CD4-positive, CD25-positive, alpha-beta regulatory T cell (primary cell): Measurements from ENCODE around the gene NT5M. TPM values are rescaled to one million over a fixed set of nuclear protein-coding genes. Genes with fewer than 3 reads are reported as not detected.

Source experiments
- ATAC-seq, 2 donors: fragments of 150-1000 bp; cut with Tn5 transposase; one replicate each; pipeline ENCODE4 v1.10.0; 2021; ENCODE audit warnings: low read depth in 2 of 2, moderate number of reproducible peaks in 2 of 2, moderate library complexity in 1 of 2
- DNase-seq, 3 donors: peaks; one replicate each; pipeline versions ENCODE4 v3.0.0 to v3.0.0-alpha.2; 2012 to 2022; ENCODE audit warnings: mixed read lengths in 1 of 3
- H3K27ac ChIP-seq: one replicate; pipeline ENCODE4 v1.7.0; 2013; ENCODE audit warnings: mild to moderate bottlenecking, low read length; ENCODE audit not compliant: insufficient read depth, poor library complexity, severe bottlenecking
- H3K27me3 ChIP-seq: one replicate; pipeline ENCODE4 v1.7.0; 2013; ENCODE audit warnings: low read length; ENCODE audit not compliant: control insufficient read depth, insufficient read depth
- H3K36me3 ChIP-seq: one replicate; pipeline ENCODE4 v1.7.0; 2013; ENCODE audit warnings: mild to moderate bottlenecking, low read length, moderate library complexity; ENCODE audit not compliant: control insufficient read depth, insufficient read depth
- H3K4me1 ChIP-seq: 2 replicates; pipeline ENCODE4 v1.7.0; 2013; ENCODE audit warnings: mild to moderate bottlenecking, low read length; ENCODE audit not compliant: insufficient read depth, control insufficient read depth, poor library complexity, severe bottlenecking
- H3K4me3 ChIP-seq: one replicate; pipeline ENCODE4 v1.7.0; 2013; ENCODE audit warnings: low read depth, mild to moderate bottlenecking, low read length, moderate library complexity
- H3K9me3 ChIP-seq, 2 experiments: 1 replicate in 1 of 2; 2 replicates in 1 of 2; pipeline ENCODE4 v1.7.0; 2013; ENCODE audit warnings: low read length in 2 of 2, mild to moderate bottlenecking in 1 of 2, moderate library complexity in 1 of 2; ENCODE audit not compliant: control insufficient read depth in 2 of 2
- H3K27ac Mint-ChIP-seq, 3 donors: one replicate each; pipeline ENCODE4 v1.8.0; 2020 to 2022; ENCODE audit warnings: mild to moderate bottlenecking in 3 of 3, mixed read lengths in 3 of 3, moderate library complexity in 2 of 3
- H3K27me3 Mint-ChIP-seq: one replicate; pipeline ENCODE4 v1.8.0; 2022; ENCODE audit warnings: mild to moderate bottlenecking, mixed read lengths
- H3K36me3 Mint-ChIP-seq: one replicate; pipeline ENCODE4 v1.8.0; 2020; ENCODE audit warnings: mixed read lengths
- H3K4me1 Mint-ChIP-seq, 4 donors: one replicate each; pipeline ENCODE4 v1.8.0; 2020 to 2022; ENCODE audit warnings: mixed read lengths in 4 of 4, mild to moderate bottlenecking in 1 of 4
- H3K4me3 Mint-ChIP-seq, 4 donors: one replicate each; pipeline ENCODE4 v1.8.0; 2020 to 2022; ENCODE audit warnings: mild to moderate bottlenecking in 4 of 4, mixed read lengths in 4 of 4, moderate library complexity in 3 of 4
- H3K9me3 Mint-ChIP-seq, 7 donors: one replicate each; pipeline ENCODE4 v1.8.0; 2020 to 2022; ENCODE audit warnings: mixed read lengths in 7 of 7, mild to moderate bottlenecking in 3 of 7, moderate library complexity in 2 of 7
- polyA plus RNA-seq, 4 donors: library from polyadenylated mRNA; unstranded; fragments of 300-500 nt; fragmentation: Illumina TruSeq; gene quantifications; one replicate each; pipeline ENCODE4 v1.2.3, GENCODE V29; 2021
- total RNA-seq: library from RNA; stranded (reverse); gene quantifications from one replicate; pipeline ENCODE4 v1.2.3, GENCODE V29; 2022

Gene NT5M
- total and polyA plus RNA-seq, 5 donors from 2014 or later = 0.75 to 3.9 (median 2.0) TPM

DNA sequence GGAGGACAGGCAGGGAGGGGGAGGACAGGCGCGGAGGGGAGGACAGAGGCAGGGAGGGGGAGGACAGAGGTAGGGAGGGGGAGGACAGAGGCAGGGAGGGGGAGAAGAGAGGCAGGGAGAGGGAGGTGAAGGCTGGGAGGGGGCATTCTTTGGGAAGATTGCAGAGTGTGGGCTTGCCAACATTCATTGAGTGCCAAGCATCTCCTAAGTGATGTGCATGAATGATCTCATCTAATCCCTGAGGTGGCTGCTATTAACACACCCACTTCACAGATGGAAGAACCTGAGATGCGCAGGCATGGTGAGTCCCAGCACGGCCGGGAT lies 58.3 kb downstream of the NT5M start:
- Mint-ChIP-seq H3K4me3 (no peak overlapping the region), H3K27ac (no peak overlapping the region), H3K9me3 (peaks cover 0 to 6% (median 2%) of the 10 kb centered on the region in 7 donors), H3K27me3 (peaks cover 27% of the 10 kb centered on the region), H3K36me3 (peaks cover 4% of the 10 kb centered on the region), H3K4me1 (peaks cover 0 to 5% (median 1%) of the 10 kb centered on the region in 4 donors)
- Histone ChIP-seq H3K4me1 (peaks cover 7% of the 10 kb centered on the region), H3K4me3 (no peak overlapping the region), H3K27ac (no peak overlapping the region), H3K27me3 (no peaks in the 10 kb centered on the region), H3K36me3 (no peaks in the 10 kb centered on the region), H3K9me3 (no peaks in the 10 kb centered on the region)
- DNase-seq = no peak
- no peak for ATAC-seq

DNA sequence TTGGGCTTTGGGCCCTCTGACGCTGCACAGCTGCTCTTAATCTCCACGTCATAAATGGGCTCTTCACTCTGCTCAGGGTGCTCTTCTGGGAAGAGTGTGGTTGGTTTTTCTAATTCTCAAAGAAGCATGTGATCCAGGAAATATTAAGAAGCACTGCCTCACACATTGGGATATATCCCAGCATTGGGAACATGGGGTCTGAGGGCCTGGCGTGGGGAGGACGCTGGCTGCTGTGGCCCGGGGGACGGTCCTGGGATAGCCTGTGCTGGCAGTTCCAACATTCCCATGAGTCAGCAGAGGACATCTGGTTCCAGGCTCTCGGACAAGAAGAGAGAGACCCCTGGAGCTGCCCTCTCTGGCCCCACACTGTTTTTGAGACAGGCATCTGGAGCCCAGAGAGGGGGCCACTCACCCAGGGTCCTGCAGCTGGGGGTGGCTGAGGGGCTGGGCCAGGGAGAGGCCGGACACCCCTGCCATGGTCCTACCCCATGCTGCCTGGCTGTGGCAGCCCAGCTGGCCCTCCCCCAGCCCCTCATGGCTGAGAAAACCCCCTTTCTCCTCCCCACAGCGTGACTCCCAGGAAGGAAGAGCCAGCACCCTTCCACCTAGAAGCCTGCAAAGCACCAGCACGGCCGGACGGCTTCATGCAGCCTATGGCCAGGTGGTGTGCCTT lies 58.8 kb downstream of the NT5M start:
- H3K9me3 Mint-ChIP-seq = peaks cover 0 to 6% (median 2%) of the 10 kb centered on the region in 7 donors
- Histone ChIP-seq H3K9me3 (no peaks in the 10 kb centered on the region), H3K27ac (no peak overlapping the region), H3K4me1 (peaks cover 7% of the 10 kb centered on the region), H3K4me3 (no peak overlapping the region), H3K36me3 (no peaks in the 10 kb centered on the region), H3K27me3 (no peaks in the 10 kb centered on the region)
- H3K4me3 Mint-ChIP-seq = no peak overlapping the region
- DNase-seq (no peak), ATAC-seq (no peak)
- H3K27me3 Mint-ChIP-seq = peaks cover 27% of the 10 kb centered on the region
- H3K4me1 Mint-ChIP-seq = peaks cover 0 to 5% (median 1%) of the 10 kb centered on the region in 4 donors
- H3K27ac Mint-ChIP-seq = no peak overlapping the region
- peaks cover 4% of the 10 kb centered on the region for H3K36me3 Mint-ChIP-seq

DNA sequence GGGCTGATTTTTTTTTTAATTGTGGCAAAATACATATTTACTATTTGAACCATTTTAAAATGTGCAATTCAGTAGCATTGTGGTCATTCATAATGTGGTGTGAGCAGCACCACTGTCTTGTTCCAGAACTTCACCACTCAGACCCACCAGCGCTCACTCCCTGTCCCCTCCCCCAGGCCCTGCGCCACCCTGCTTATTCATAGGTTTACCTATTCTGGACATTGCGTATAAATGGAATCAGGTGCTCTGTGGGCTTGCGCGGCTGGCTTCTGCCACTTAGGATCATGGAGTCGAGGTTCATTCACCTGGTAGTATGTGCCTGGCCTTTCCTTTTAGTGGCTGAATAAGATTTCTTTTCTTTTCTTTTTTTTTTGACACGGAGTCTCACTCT lies 59.4 kb downstream of the NT5M start:
- Histone ChIP-seq H3K4me1 (peaks cover 7% of the 10 kb centered on the region), H3K4me3 (no peak overlapping the region), H3K27ac (no peak overlapping the region), H3K36me3 (no peaks in the 10 kb centered on the region), H3K27me3 (no peaks in the 10 kb centered on the region), H3K9me3 (no peaks in the 10 kb centered on the region)
- DNase-seq = no peak
- Mint-ChIP-seq H3K36me3 (peaks cover 4% of the 10 kb centered on the region), H3K27ac (no peak overlapping the region), H3K9me3 (peaks cover 0 to 6% (median 2%) of the 10 kb centered on the region in 7 donors), H3K4me3 (no peak overlapping the region), H3K27me3 (peaks cover 27% of the 10 kb centered on the region), H3K4me1 (peaks cover 0 to 5% (median 1%) of the 10 kb centered on the region in 4 donors)
- ATAC-seq = no peak

DNA sequence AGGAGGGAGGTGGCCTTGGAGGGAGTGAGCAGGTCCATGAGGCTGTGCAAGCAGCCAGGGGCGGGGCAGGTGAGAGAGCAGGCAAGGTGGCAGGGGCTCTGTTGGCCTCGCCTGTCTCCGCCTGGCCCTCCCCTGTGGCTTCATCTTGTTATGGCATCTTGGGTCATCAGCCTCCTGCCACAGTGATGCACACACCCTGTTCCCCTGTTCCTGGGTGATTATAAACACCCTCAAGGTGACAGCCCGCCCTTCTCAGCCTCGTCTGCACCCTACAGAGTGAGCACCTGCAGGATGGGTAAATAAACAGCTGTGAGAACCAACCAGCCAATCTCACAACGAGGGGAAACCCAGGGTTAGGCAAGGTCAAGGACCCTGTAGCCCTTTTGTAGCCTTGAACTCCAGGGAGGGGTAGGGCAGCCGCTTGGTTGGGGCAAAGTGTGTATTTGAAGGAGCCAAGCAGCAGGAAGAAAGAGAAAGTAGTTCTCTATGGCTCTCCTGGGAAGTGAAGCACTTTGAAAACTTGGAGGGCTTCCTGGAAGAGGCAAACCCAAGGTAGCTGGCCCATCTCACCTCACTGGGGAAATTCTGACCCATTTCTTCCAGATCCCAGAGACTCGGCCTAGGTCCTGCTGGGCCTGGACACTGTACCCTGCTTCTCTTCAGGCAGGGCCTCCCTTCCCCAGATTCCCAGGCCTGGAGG lies 60.6 kb downstream of the NT5M start:
- H3K36me3 Mint-ChIP-seq = peaks cover 4% of the 10 kb centered on the region
- no peak overlapping the region for H3K27ac Mint-ChIP-seq
- H3K4me1 Mint-ChIP-seq = peaks cover 0 to 5% (median 1%) of the 10 kb centered on the region in 4 donors
- no peaks in the 10 kb centered on the region for H3K9me3 ChIP-seq
- peak in 1 of 3 donors; percentile 10 for DNase-seq
- H3K36me3 ChIP-seq = no peaks in the 10 kb centered on the region
- H3K4me3 ChIP-seq = no peak overlapping the region
- H3K4me1 ChIP-seq = peaks cover 7% of the 10 kb centered on the region
- no peak overlapping the region for H3K27ac ChIP-seq
- H3K27me3 Mint-ChIP-seq = peaks cover 27% of the 10 kb centered on the region
- peak overlapping the region in 1 of 4 donors; percentile 38 for H3K4me3 Mint-ChIP-seq
- H3K27me3 ChIP-seq = no peaks in the 10 kb centered on the region
- H3K9me3 Mint-ChIP-seq = peaks cover 0 to 6% (median 1%) of the 10 kb centered on the region in 7 donors
- ATAC-seq = peak in 1 of 2 donors; percentile 16

DNA sequence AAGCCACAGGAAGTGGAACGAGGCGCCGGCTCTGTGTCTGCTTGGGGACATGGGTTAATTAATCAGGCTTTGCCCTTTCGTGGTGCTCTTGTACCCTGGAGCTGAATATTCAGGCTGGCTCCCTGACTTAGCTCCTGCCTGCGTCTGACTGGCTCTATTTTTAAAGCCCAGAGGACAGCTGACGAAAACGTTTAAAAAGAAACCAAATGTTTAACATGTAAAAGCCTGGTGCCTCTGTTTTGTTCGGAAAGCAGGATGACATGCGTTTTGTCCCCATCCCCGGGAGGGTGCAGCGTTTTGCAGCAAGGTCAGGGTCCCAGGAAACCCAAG lies 61.1 kb downstream of the NT5M start:
- H3K4me3 ChIP-seq = no peak overlapping the region
- ATAC-seq = no peak
- Mint-ChIP-seq H3K9me3 (peaks cover 0 to 6% (median 1%) of the 10 kb centered on the region in 7 donors), H3K4me3 (no peak overlapping the region), H3K36me3 (peaks cover 4% of the 10 kb centered on the region), H3K4me1 (peaks cover 0 to 5% (median 1%) of the 10 kb centered on the region in 4 donors), H3K27ac (no peak overlapping the region), H3K27me3 (peaks cover 27% of the 10 kb centered on the region)
- no peak overlapping the region for H3K27ac ChIP-seq
- peaks cover 7% of the 10 kb centered on the region for H3K4me1 ChIP-seq
- no peak for DNase-seq
- no peaks in the 10 kb centered on the region for H3K9me3 ChIP-seq
- no peaks in the 10 kb centered on the region for H3K27me3 ChIP-seq
- H3K36me3 ChIP-seq = no peaks in the 10 kb centered on the region

DNA sequence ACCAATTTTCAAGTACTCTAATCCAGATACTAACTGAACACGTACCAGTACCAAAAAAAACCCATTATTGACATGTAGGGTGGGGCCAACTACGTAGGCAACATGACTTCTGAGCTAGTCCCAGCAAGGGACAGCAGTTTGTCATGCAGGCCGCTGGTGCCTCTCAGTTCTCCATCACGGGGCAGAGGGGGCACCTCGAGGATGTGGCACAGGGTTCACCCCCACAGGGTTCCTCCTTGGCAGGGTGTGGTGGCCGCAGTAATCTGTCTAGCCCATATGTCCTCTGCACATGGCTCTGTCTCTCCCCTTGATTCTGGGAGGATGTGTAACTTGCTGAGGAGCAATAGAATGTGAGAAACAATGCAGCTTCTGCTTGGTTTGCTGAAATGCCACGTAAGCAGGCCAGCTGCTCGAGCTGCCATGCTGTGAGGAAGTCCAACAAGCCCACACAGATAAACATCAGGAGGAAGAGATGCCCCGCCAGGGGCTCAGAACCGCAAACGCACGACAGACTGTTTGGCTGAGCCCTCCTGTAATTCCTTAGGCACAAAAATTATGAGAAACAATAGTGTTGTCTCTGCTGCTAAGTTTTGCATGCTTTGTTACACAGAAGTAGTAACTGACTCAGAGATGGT lies 62.4 kb downstream of the NT5M start:
- H3K27ac Mint-ChIP-seq = no peak overlapping the region
- peaks cover 0 to 5% (median 1%) of the 10 kb centered on the region in 4 donors for H3K4me1 Mint-ChIP-seq
- Histone ChIP-seq H3K27me3 (no peaks in the 10 kb centered on the region), H3K4me3 (no peak overlapping the region), H3K36me3 (no peaks in the 10 kb centered on the region), H3K9me3 (no peaks in the 10 kb centered on the region), H3K27ac (no peak overlapping the region), H3K4me1 (peaks cover 7% of the 10 kb centered on the region)
- peaks cover 14% of the 10 kb centered on the region for H3K27me3 Mint-ChIP-seq
- peaks cover 0 to 2% (median under 1%) of the 10 kb centered on the region in 7 donors for H3K9me3 Mint-ChIP-seq
- no peak overlapping the region for H3K4me3 Mint-ChIP-seq
- no peak for ATAC-seq
- peaks cover 4% of the 10 kb centered on the region for H3K36me3 Mint-ChIP-seq
- no peak for DNase-seq

DNA sequence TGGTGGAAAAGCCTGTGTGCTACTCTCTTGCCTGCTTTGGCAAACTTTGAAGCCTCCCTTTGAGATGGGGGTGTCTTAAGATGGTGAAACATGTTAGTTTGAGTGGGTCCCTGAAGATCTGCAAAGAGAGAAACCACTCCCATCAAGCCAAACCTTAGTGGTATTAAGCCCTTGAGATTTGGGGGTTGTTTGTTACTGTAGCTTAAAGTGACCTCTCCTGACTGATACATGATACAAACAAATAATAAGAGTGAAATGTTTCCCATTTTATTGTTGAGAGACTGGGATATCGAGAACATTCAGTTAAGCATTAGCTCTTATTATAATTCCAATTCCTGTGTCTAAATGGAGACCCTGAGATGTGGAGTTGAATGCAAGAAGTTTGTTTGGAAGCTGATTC lies 63.1 kb downstream of the NT5M start:
- Mint-ChIP-seq H3K9me3 (peaks cover 0 to 2% (median 0%) of the 10 kb centered on the region in 7 donors), H3K4me3 (no peak overlapping the region), H3K27me3 (peaks cover 7% of the 10 kb centered on the region), H3K36me3 (peaks cover 1% of the 10 kb centered on the region), H3K27ac (no peak overlapping the region), H3K4me1 (peaks cover 0 to 2% (median under 1%) of the 10 kb centered on the region in 4 donors)
- Histone ChIP-seq H3K27me3 (no peaks in the 10 kb centered on the region), H3K9me3 (no peaks in the 10 kb centered on the region), H3K27ac (no peak overlapping the region), H3K36me3 (no peaks in the 10 kb centered on the region), H3K4me3 (no peak overlapping the region), H3K4me1 (peaks cover 7% of the 10 kb centered on the region)
- ATAC-seq (no peak), DNase-seq (no peak)
